Mesenchymal stem cell (in vitro differentiated cells and primary cell): ENCODE measurements around the gene SLC25A13.
"Not testable (repeated sequence)": the region's sequence is repeated elsewhere in the genome, so short reads cannot be mapped to it uniquely, and the experiment has no call there.

Experiments
- DNase-seq: peaks from one replicate; pipeline ENCODE4 v3.0.0-alpha.2; 2013
- H2AFZ ChIP-seq: one replicate; pipeline ENCODE4 v1.6.1; 2013; ENCODE audit warnings: low read depth, mild to moderate bottlenecking, control low read depth, inconsistent platforms, low read length, moderate library complexity
- H2AK5ac ChIP-seq: 2 replicates; pipeline ENCODE4 v1.6.1; 2013; ENCODE audit warnings: low read length, moderate library complexity, mild to moderate bottlenecking, inconsistent platforms; ENCODE audit not compliant: severe bottlenecking
- H2BK120ac ChIP-seq: one replicate; pipeline ENCODE4 v1.6.1; 2013; ENCODE audit warnings: low read depth, mild to moderate bottlenecking, inconsistent platforms, low read length, moderate library complexity
- H2BK12ac ChIP-seq, 2 experiments: one replicate each; pipeline ENCODE4 v1.6.1; 2013; ENCODE audit warnings: inconsistent platforms in 2 of 2, low read length in 2 of 2, mild to moderate bottlenecking in 2 of 2, moderate library complexity in 2 of 2, control low read depth in 1 of 2
- H2BK15ac ChIP-seq: one replicate; pipeline ENCODE4 v1.6.1; 2013; ENCODE audit warnings: mild to moderate bottlenecking, low read depth, inconsistent platforms; ENCODE audit not compliant: poor library complexity, severe bottlenecking
- H2BK5ac ChIP-seq: 2 replicates; pipeline ENCODE4 v1.6.1; 2013; ENCODE audit warnings: low read depth, mild to moderate bottlenecking, low read length, control low read depth, inconsistent platforms; ENCODE audit not compliant: poor library complexity, severe bottlenecking
- H3K14ac ChIP-seq, 2 experiments: one replicate each; pipeline ENCODE4 v1.6.1; 2013; ENCODE audit warnings: inconsistent platforms in 2 of 2, low read length in 2 of 2, control low read depth in 1 of 2, mild to moderate bottlenecking in 1 of 2, moderate library complexity in 1 of 2
- H3K18ac ChIP-seq, 2 experiments: one replicate each; pipeline ENCODE4 v1.6.1; 2013; ENCODE audit warnings: inconsistent platforms in 2 of 2, low read length in 2 of 2, control low read depth in 1 of 2, low read depth in 1 of 2, mild to moderate bottlenecking in 1 of 2
- H3K23ac ChIP-seq, 2 experiments: one replicate each; pipeline ENCODE4 v1.6.1; 2013; ENCODE audit warnings: inconsistent platforms in 2 of 2, low read length in 2 of 2, mild to moderate bottlenecking in 2 of 2, moderate library complexity in 2 of 2, control low read depth in 1 of 2
- H3K27ac ChIP-seq: 2 replicates; pipeline ENCODE4 v1.5.1; 2013; ENCODE audit warnings: mild to moderate bottlenecking, moderate library complexity, low read length, control low read depth, inconsistent platforms; ENCODE audit not compliant: poor library complexity, severe bottlenecking
- H3K27me3 ChIP-seq, 2 experiments: 2 replicates each; pipeline versions ENCODE4 v1.6.1 to v1.7.0; 2013; ENCODE audit warnings: low read length in 2 of 2, mild to moderate bottlenecking in 2 of 2, moderate library complexity in 2 of 2, control low read depth in 1 of 2, inconsistent platforms in 1 of 2; ENCODE audit not compliant: control insufficient read depth in 1 of 2, insufficient read depth in 1 of 2
- H3K36me3 ChIP-seq, 2 experiments: 2 replicates each; pipeline versions ENCODE4 v1.6.1 to v1.7.0; 2013; ENCODE audit warnings: low read length in 2 of 2, control low read depth in 1 of 2, inconsistent platforms in 1 of 2, low read depth in 1 of 2, mild to moderate bottlenecking in 1 of 2; ENCODE audit not compliant: insufficient read depth in 2 of 2, control insufficient read depth in 1 of 2
- H3K4ac ChIP-seq, 2 experiments: one replicate each; pipeline ENCODE4 v1.6.1; 2013; ENCODE audit warnings: inconsistent platforms in 2 of 2, low read length in 2 of 2, mild to moderate bottlenecking in 2 of 2, moderate library complexity in 2 of 2, control low read depth in 1 of 2, low read depth in 1 of 2
- H3K4me1 ChIP-seq: 2 replicates; pipeline ENCODE4 v1.6.1; 2013; ENCODE audit warnings: low read depth, low read length, control low read depth; ENCODE audit not compliant: control insufficient read depth, insufficient read depth
- H3K4me2 ChIP-seq: 2 replicates; pipeline ENCODE4 v1.6.1; 2013; ENCODE audit warnings: low read length, mild to moderate bottlenecking, inconsistent platforms; ENCODE audit not compliant: poor library complexity, severe bottlenecking
- H3K4me3 ChIP-seq, 2 experiments: 2 replicates each; pipeline versions ENCODE4 v1.5.1 to v1.7.0; 2013; ENCODE audit warnings: low read length in 2 of 2, mild to moderate bottlenecking in 2 of 2, control low read depth in 1 of 2, low read depth in 1 of 2; ENCODE audit not compliant: insufficient read depth in 1 of 2
- H3K79me1 ChIP-seq: replicated peaks from 2 replicates; pipeline ENCODE4 v1.6.1; 2013; ENCODE audit warnings: mild to moderate bottlenecking, control low read depth, low read length, inconsistent platforms; ENCODE audit not compliant: poor library complexity, severe bottlenecking
- H3K9ac ChIP-seq: 2 replicates; pipeline ENCODE4 v1.7.0; 2013; ENCODE audit warnings: mild to moderate bottlenecking, low read length, moderate library complexity
- H3K9me3 ChIP-seq: 2 replicates; pipeline ENCODE4 v1.7.0; 2013; ENCODE audit warnings: mild to moderate bottlenecking, low read length; ENCODE audit not compliant: control insufficient read depth
- H4K8ac ChIP-seq: one replicate; pipeline ENCODE4 v1.6.1; 2013; ENCODE audit warnings: inconsistent platforms, mild to moderate bottlenecking, low read length, moderate library complexity
- H4K91ac ChIP-seq: one replicate; pipeline ENCODE4 v1.6.1; 2013; ENCODE audit warnings: mild to moderate bottlenecking, low read length, inconsistent platforms
- WGBS: methylation state at CpG from one replicate; pipeline ENCODE4 v1.1.7; 2013; ENCODE audit warnings: mixed read lengths; 5-methylcytosine and 5-hydroxymethylcytosine counted together

The SLC25A13 gene

DNA sequence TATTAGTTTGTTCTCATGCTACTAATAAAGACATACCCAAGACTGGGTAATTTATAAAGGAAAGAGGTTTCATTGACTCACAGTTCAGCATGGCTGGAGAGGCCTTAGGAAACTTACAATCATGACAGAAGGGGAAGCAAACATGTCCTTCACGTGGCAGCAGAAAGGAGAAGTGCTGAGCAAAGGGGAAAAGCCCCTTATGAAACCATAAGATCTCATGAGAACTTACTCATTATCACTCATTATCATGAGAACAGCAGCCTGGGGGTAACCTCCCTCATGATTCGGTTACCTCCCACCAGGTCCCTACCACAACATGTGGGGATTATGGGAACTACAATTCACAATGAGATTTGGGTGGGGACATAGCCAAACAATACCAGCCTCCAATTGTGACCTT is 4.9 kb upstream of the SLC25A13 start:
- not testable (repeated sequence) for DNase-seq, H2AFZ ChIP-seq, H3K27me3 ChIP-seq, H3K4me2 ChIP-seq, H3K23ac ChIP-seq, H4K91ac ChIP-seq, H3K27ac ChIP-seq, H3K4me1 ChIP-seq, H4K8ac ChIP-seq, H3K36me3 ChIP-seq, H3K14ac ChIP-seq, H3K18ac ChIP-seq, H3K4me3 ChIP-seq, H3K4ac ChIP-seq, H2BK120ac ChIP-seq, H3K9me3 ChIP-seq, H2BK12ac ChIP-seq, H2BK5ac ChIP-seq, H3K9ac ChIP-seq, H3K79me1 ChIP-seq, H2BK15ac ChIP-seq, H2AK5ac ChIP-seq
- no CpG with 5 or more reads among the region's 2 CpGs for WGBS

DNA sequence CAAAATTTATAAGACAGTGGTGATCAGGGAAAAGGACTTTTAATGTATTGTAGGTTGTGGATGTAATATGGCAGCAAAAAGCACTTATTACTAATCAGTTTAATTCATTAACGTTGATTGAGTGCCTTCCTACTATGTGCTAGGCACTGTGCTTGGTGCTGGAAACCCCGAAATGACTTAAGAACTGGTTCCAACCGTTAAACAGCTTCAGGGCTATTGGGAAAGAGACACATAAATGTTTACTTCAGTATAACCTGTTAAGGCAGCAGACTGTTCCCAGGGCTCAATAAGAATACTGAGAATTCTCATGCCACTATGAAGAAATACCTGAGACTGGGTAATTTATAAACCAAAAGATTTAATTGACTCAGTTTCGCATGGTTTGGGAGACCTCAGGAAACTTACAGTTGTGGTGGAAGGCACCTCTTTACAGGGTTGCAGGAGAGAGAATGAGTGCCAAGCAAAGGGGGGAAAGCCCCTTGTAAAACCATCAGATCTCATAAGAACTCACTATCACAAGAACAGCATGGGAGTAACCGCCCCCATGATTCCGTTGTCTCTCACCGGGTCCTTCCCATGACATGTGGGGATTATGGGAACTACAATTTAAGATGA is 1.1 kb upstream of the SLC25A13 start:
- no peak overlapping the region for H3K14ac ChIP-seq
- no peak overlapping the region for H2BK12ac ChIP-seq
- no peak overlapping the region for H2AK5ac ChIP-seq
- H3K36me3 ChIP-seq, result no peaks in the 10 kb centered on the region
- peaks cover 2% of the 10 kb centered on the region for H3K4me1 ChIP-seq
- WGBS, result 96% methylated on average over 6 of the region's 7 CpGs
- no peak overlapping the region for H4K91ac ChIP-seq
- no peak overlapping the region for H4K8ac ChIP-seq
- no peak overlapping the region for H3K4me2 ChIP-seq
- H2BK5ac ChIP-seq, result no peak overlapping the region
- no peak for DNase-seq
- H2AFZ ChIP-seq, result no peak overlapping the region
- no peak overlapping the region for H2BK15ac ChIP-seq
- H3K4me3 ChIP-seq, result no peak overlapping the region
- H3K18ac ChIP-seq, result no peak overlapping the region
- H2BK120ac ChIP-seq, result no peak overlapping the region
- H3K79me1 ChIP-seq, result peaks cover 5% of the 10 kb centered on the region
- H3K23ac ChIP-seq, result no peak overlapping the region
- no peaks in the 10 kb centered on the region for H3K9me3 ChIP-seq
- no peaks in the 10 kb centered on the region for H3K27me3 ChIP-seq
- H3K9ac ChIP-seq, result no peak overlapping the region
- H3K27ac ChIP-seq, result no peak overlapping the region
- H3K4ac ChIP-seq, result no peak overlapping the region

GRCh38 chr7:96322373-96322695 is 436 bp upstream of the SLC25A13 start:
- no peak overlapping the region for H2BK15ac ChIP-seq
- no peaks in the 10 kb centered on the region for H3K36me3 ChIP-seq
- WGBS, result 50% methylated on average over 9 of the region's 9 CpGs
- H3K79me1 ChIP-seq, result peaks cover 7% of the 10 kb centered on the region
- H4K8ac ChIP-seq, result no peak overlapping the region
- no peak overlapping the region for H2BK120ac ChIP-seq
- H2BK12ac ChIP-seq, result peak overlapping the region in 1 of 2 experiments; percentile 88
- H3K14ac ChIP-seq, result peak overlapping the region in 1 of 2 experiments; percentile 93
- no peak overlapping the region for H4K91ac ChIP-seq
- peaks cover 2% of the 10 kb centered on the region for H3K4me1 ChIP-seq
- no peak overlapping the region for H2BK5ac ChIP-seq
- H2AFZ ChIP-seq, result peak overlapping the region; percentile 94
- H3K9me3 ChIP-seq, result no peaks in the 10 kb centered on the region
- no peak overlapping the region for H2AK5ac ChIP-seq
- H3K4me2 ChIP-seq, result peak overlapping the region; percentile 88
- H3K9ac ChIP-seq, result peak overlapping the region; percentile 96
- H3K18ac ChIP-seq, result peak overlapping the region in 1 of 2 experiments; percentile 80
- H3K4me3 ChIP-seq, result peak overlapping the region; percentile 90 to 95
- H3K23ac ChIP-seq, result no peak overlapping the region
- no peaks in the 10 kb centered on the region for H3K27me3 ChIP-seq
- no peak for DNase-seq
- peak overlapping the region in 1 of 2 experiments; percentile 80 for H3K4ac ChIP-seq
- no peak overlapping the region for H3K27ac ChIP-seq

GRCh38 chr7:96321031-96321657 is 754 bp downstream of the SLC25A13 start:
- H2BK15ac ChIP-seq, result peak overlapping the region; percentile 97
- H3K79me1 ChIP-seq, result peaks cover 13% of the 10 kb centered on the region
- DNase-seq, result peak; percentile 89
- H3K4me1 ChIP-seq, result peaks cover 2% of the 10 kb centered on the region
- peak overlapping the region; percentile 90 to 95 for H3K4me3 ChIP-seq
- H2AFZ ChIP-seq, result peak overlapping the region; percentile 75
- peak overlapping the region; percentile 96 for H4K91ac ChIP-seq
- H3K4ac ChIP-seq, result peak overlapping the region in 1 of 2 experiments; percentile 100
- H4K8ac ChIP-seq, result peak overlapping the region; percentile 91
- H3K9ac ChIP-seq, result peak overlapping the region; percentile 96
- peak overlapping the region; percentile 93 to 100 for H3K18ac ChIP-seq
- H2BK5ac ChIP-seq, result peak overlapping the region; percentile 97
- H2BK120ac ChIP-seq, result peak overlapping the region; percentile 94
- peak overlapping the region in 1 of 2 experiments; percentile 95 for H3K14ac ChIP-seq
- H2AK5ac ChIP-seq, result no peak overlapping the region
- H2BK12ac ChIP-seq, result peak overlapping the region in 1 of 2 experiments; percentile 77
- no peaks in the 10 kb centered on the region for H3K9me3 ChIP-seq
- H3K36me3 ChIP-seq, result no peaks in the 10 kb centered on the region
- H3K27me3 ChIP-seq, result no peaks in the 10 kb centered on the region
- peak overlapping the region; percentile 79 for H3K4me2 ChIP-seq
- WGBS, result 0% methylated on average over 11 of the region's 22 CpGs
- peak overlapping the region; percentile 83 for H3K27ac ChIP-seq
- H3K23ac ChIP-seq, result peak overlapping the region in 1 of 2 experiments; percentile 34
